Stomach (tissue), 4 donors: ENCODE measurements around the gene KNOP1.

Experiments
- EP300 ChIP-seq: sonication (generic); formaldehyde crosslinking; IDR thresholded peaks from one replicate; pipeline ENCODE4 v1.6.1; 2017; ENCODE audit warnings: antibody characterized with exemption
- POLR2A ChIP-seq, 4 donors: fragments of 450-650 bp; IDR thresholded peaks; one replicate each; pipeline ENCODE4 v1.6.1; 2016; ENCODE audit warnings: antibody characterized with exemption in 4 of 4, control low read depth in 2 of 4, mild to moderate bottlenecking in 1 of 4, moderate library complexity in 1 of 4
- TF ChIP-seq, protein P1 (sequence below), 7 experiments: fragments of 450-650 bp in 4 of 7; fragments of 200-600 bp in 3 of 7; sonication (generic) in 3 of 7; IDR thresholded peaks; one replicate each; pipeline ENCODE4 v1.5.1; 2016 to 2019; ENCODE audit warnings: antibody characterized with exemption in 7 of 7, control low read depth in 2 of 7, mild to moderate bottlenecking in 1 of 7

DNA sequence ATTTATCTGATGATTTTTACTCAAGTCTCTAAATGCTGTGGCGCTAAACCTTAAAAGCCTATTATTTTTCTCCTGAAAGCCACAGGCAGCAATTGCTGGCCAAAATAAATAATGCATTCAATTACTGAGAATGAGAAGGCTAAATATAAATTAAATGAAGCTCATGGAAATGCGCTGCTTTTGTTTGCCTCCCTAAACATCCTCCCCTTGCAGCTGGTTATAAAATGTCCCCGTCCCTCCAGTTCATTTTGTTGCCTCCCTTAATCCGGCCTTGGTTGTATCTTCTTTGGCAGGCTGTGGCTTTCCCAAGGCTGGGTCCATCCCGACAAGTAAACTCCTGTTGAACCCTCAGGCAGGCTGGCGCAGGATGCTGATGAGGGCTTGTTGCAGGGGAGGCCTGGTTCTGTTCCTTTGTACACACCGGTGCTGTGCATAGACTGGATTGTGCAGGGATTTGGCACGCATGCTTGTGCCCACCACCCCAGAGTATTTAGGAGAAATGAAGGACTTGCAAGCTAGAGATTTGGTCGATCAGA is 62.7 kb downstream of the KNOP1 start:
- TF ChIP-seq POLR2A (IDR thresholded peaks at IDR 0.05) = no peak
- no peak for TF ChIP-seq EP300
- TF ChIP-seq, protein P1, sequence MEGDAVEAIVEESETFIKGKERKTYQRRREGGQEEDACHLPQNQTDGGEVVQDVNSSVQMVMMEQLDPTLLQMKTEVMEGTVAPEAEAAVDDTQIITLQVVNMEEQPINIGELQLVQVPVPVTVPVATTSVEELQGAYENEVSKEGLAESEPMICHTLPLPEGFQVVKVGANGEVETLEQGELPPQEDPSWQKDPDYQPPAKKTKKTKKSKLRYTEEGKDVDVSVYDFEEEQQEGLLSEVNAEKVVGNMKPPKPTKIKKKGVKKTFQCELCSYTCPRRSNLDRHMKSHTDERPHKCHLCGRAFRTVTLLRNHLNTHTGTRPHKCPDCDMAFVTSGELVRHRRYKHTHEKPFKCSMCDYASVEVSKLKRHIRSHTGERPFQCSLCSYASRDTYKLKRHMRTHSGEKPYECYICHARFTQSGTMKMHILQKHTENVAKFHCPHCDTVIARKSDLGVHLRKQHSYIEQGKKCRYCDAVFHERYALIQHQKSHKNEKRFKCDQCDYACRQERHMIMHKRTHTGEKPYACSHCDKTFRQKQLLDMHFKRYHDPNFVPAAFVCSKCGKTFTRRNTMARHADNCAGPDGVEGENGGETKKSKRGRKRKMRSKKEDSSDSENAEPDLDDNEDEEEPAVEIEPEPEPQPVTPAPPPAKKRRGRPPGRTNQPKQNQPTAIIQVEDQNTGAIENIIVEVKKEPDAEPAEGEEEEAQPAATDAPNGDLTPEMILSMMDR (IDR thresholded peaks at IDR 0.05) = no peak
